Central memory CD8-positive, alpha-beta T cell (primary cell): ENCODE measurements around the gene JMJD1C.

Experiments used
- ATAC-seq: fragments of 150-1000 bp; cut with Tn5 transposase; replicated peaks from 2 replicates; pipeline ENCODE4 v1.10.0; 2022; ENCODE audit warnings: mild to moderate bottlenecking, moderate FRiP score, moderate number of reproducible peaks; ENCODE audit not compliant: poor library complexity, severe bottlenecking; ENCODE audit errors: extremely low read depth
- DNase-seq, 2 donors: peaks; one replicate each; pipeline ENCODE4 v3.0.0; 2021; ENCODE audit warnings: low spot score in 2 of 2
- H3K27ac Mint-ChIP-seq: one replicate; pipeline ENCODE4 v1.8.0; 2022; ENCODE audit warnings: low read depth, mild to moderate bottlenecking, moderate library complexity, mixed read lengths
- H3K27me3 Mint-ChIP-seq: one replicate; pipeline ENCODE4 v1.8.0; 2022; ENCODE audit warnings: mixed read lengths
- H3K36me3 Mint-ChIP-seq: one replicate; pipeline ENCODE4 v1.8.0; 2022; ENCODE audit warnings: mild to moderate bottlenecking, moderate library complexity, mixed read lengths; ENCODE audit not compliant: insufficient read depth
- H3K4me1 Mint-ChIP-seq: one replicate; pipeline ENCODE4 v1.8.0; 2022; ENCODE audit warnings: mixed read lengths
- H3K4me3 Mint-ChIP-seq: one replicate; pipeline ENCODE4 v1.8.0; 2022; ENCODE audit warnings: mild to moderate bottlenecking, moderate library complexity, mixed read lengths
- H3K9me3 Mint-ChIP-seq: one replicate; pipeline ENCODE4 v1.8.0; 2022; ENCODE audit warnings: mixed read lengths

The JMJD1C gene

GRCh38 chr10:63468947-63469346 is 3.2 kb upstream of the JMJD1C start:
- Mint-ChIP-seq H3K36me3 (peaks cover 13% of the 10 kb centered on the region), H3K4me1 (peaks cover 35% of the 10 kb centered on the region), H3K4me3 (no peak overlapping the region), H3K9me3 (no peaks in the 10 kb centered on the region), H3K27ac (no peak overlapping the region), H3K27me3 (no peaks in the 10 kb centered on the region)
- no peak for DNase-seq
- no peak for ATAC-seq

- DNase-seq (no peak), ATAC-seq (no peak)
- Mint-ChIP-seq H3K4me3 (no peak overlapping the region), H3K36me3 (peaks cover 13% of the 10 kb centered on the region), H3K27ac (no peak overlapping the region), H3K27me3 (no peaks in the 10 kb centered on the region), H3K9me3 (no peaks in the 10 kb centered on the region), H3K4me1 (peaks cover 35% of the 10 kb centered on the region)
These were observed 2.1 kb upstream of the JMJD1C start for GRCh38 chr10:63467841-63468240.

GRCh38 chr10:63466144-63466935 is 563 bp upstream of the JMJD1C start:
- Mint-ChIP-seq H3K27me3 (no peaks in the 10 kb centered on the region), H3K4me3 (peak overlapping the region; percentile 98), H3K27ac (peak overlapping the region; percentile 93), H3K9me3 (no peaks in the 10 kb centered on the region), H3K36me3 (peaks cover 13% of the 10 kb centered on the region), H3K4me1 (peaks cover 35% of the 10 kb centered on the region)
- no peak for DNase-seq
- peak; percentile 38 for ATAC-seq

GRCh38 chr10:63464402-63465292 is 1.1 kb downstream of the JMJD1C start:
- DNase-seq = no peak
- peaks cover 13% of the 10 kb centered on the region for H3K36me3 Mint-ChIP-seq
- H3K9me3 Mint-ChIP-seq = no peaks in the 10 kb centered on the region
- peak overlapping the region; percentile 93 for H3K27ac Mint-ChIP-seq
- H3K4me3 Mint-ChIP-seq = peak overlapping the region; percentile 98
- peak; percentile 11 for ATAC-seq
- H3K4me1 Mint-ChIP-seq = peaks cover 24% of the 10 kb centered on the region
- no peaks in the 10 kb centered on the region for H3K27me3 Mint-ChIP-seq

- Mint-ChIP-seq H3K36me3 (peaks cover 13% of the 10 kb centered on the region), H3K27me3 (no peaks in the 10 kb centered on the region), H3K9me3 (no peaks in the 10 kb centered on the region), H3K4me1 (peaks cover 24% of the 10 kb centered on the region), H3K4me3 (no peak overlapping the region), H3K27ac (no peak overlapping the region)
- DNase-seq (no peak), ATAC-seq (no peak)
These were observed 3.3 kb downstream of the JMJD1C start for GRCh38 chr10:63462442-63462841.

- ATAC-seq = no peak
- no peak for DNase-seq
- H3K9me3 Mint-ChIP-seq = no peaks in the 10 kb centered on the region
- no peak overlapping the region for H3K27ac Mint-ChIP-seq
- no peaks in the 10 kb centered on the region for H3K27me3 Mint-ChIP-seq
- no peaks in the 10 kb centered on the region for H3K36me3 Mint-ChIP-seq
- H3K4me1 Mint-ChIP-seq = peaks cover 10% of the 10 kb centered on the region
- no peak overlapping the region for H3K4me3 Mint-ChIP-seq
These were observed 7.6 kb downstream of the JMJD1C start for GRCh38 chr10:63458177-63458576.

GRCh38 chr10:63457594-63457993 is 8.2 kb downstream of the JMJD1C start:
- H3K27me3 Mint-ChIP-seq = no peaks in the 10 kb centered on the region
- ATAC-seq = no peak
- no peak for DNase-seq
- H3K36me3 Mint-ChIP-seq = no peaks in the 10 kb centered on the region
- H3K9me3 Mint-ChIP-seq = no peaks in the 10 kb centered on the region
- no peak overlapping the region for H3K27ac Mint-ChIP-seq
- H3K4me3 Mint-ChIP-seq = no peak overlapping the region
- peaks cover 10% of the 10 kb centered on the region for H3K4me1 Mint-ChIP-seq

- H3K27me3 Mint-ChIP-seq = no peaks in the 10 kb centered on the region
- DNase-seq = no peak
- peaks cover 2% of the 10 kb centered on the region for H3K36me3 Mint-ChIP-seq
- H3K4me1 Mint-ChIP-seq = peaks cover 17% of the 10 kb centered on the region
- H3K4me3 Mint-ChIP-seq = no peak overlapping the region
- no peaks in the 10 kb centered on the region for H3K9me3 Mint-ChIP-seq
- ATAC-seq = no peak
- no peak overlapping the region for H3K27ac Mint-ChIP-seq
These were observed 9.2 kb downstream of the JMJD1C start for GRCh38 chr10:63456437-63457210.

GRCh38 chr10:63455507-63455906 is 10.3 kb downstream of the JMJD1C start:
- ATAC-seq = no peak
- Mint-ChIP-seq H3K27me3 (no peaks in the 10 kb centered on the region), H3K36me3 (peaks cover 3% of the 10 kb centered on the region), H3K9me3 (no peaks in the 10 kb centered on the region), H3K27ac (no peak overlapping the region), H3K4me3 (no peak overlapping the region), H3K4me1 (peaks cover 23% of the 10 kb centered on the region)
- DNase-seq = no peak

- peaks cover 30% of the 10 kb centered on the region for H3K4me1 Mint-ChIP-seq
These were observed 11.1 kb downstream of the JMJD1C start for GRCh38 chr10:63454631-63455030.

GRCh38 chr10:63452524-63452923 is 13.3 kb downstream of the JMJD1C start:
- peaks cover 5% of the 10 kb centered on the region for H3K36me3 Mint-ChIP-seq
- H3K4me3 Mint-ChIP-seq = no peak overlapping the region
- H3K27ac Mint-ChIP-seq = no peak overlapping the region
- ATAC-seq (no peak), DNase-seq (no peak)
- no peaks in the 10 kb centered on the region for H3K27me3 Mint-ChIP-seq
- peaks cover 31% of the 10 kb centered on the region for H3K4me1 Mint-ChIP-seq
- no peaks in the 10 kb centered on the region for H3K9me3 Mint-ChIP-seq

More at GRCh38 chr10:63454631-63455030, 11.1 kb downstream of the JMJD1C start:
- Mint-ChIP-seq H3K36me3 (peaks cover 5% of the 10 kb centered on the region), H3K27me3 (no peaks in the 10 kb centered on the region), H3K4me3 (no peak overlapping the region), H3K27ac (no peak overlapping the region), H3K9me3 (no peaks in the 10 kb centered on the region)
- ATAC-seq = no peak
- no peak for DNase-seq

- Mint-ChIP-seq H3K27ac (no peak overlapping the region), H3K9me3 (no peaks in the 10 kb centered on the region), H3K36me3 (peaks cover 2% of the 10 kb centered on the region), H3K4me1 (peaks cover 35% of the 10 kb centered on the region), H3K4me3 (no peak overlapping the region), H3K27me3 (no peaks in the 10 kb centered on the region)
- DNase-seq (no peak), ATAC-seq (no peak)
These were observed 18.9 kb downstream of the JMJD1C start for GRCh38 chr10:63446716-63447440.
